HUES64 (cell line): ENCODE data around the gene FANCG. TPM values are rescaled to one million over a fixed set of nuclear protein-coding genes. Genes with fewer than 3 reads are reported as not detected.

Experiments used
- H3K27ac ChIP-seq: 2 replicates; pipeline ENCODE4 v1.7.0; 2013; ENCODE audit warnings: low read depth, low read length, inconsistent platforms
- H3K27me3 ChIP-seq: 2 replicates; pipeline ENCODE4 v1.6.1; 2013; ENCODE audit warnings: mild to moderate bottlenecking, low read length; ENCODE audit not compliant: insufficient read depth
- H3K36me3 ChIP-seq: 2 replicates; pipeline ENCODE4 v1.6.1; 2013; ENCODE audit warnings: mild to moderate bottlenecking, low read length; ENCODE audit not compliant: insufficient read depth
- H3K4me1 ChIP-seq: 2 replicates; pipeline ENCODE4 v1.6.1; 2013; ENCODE audit warnings: mild to moderate bottlenecking, low read length, moderate library complexity; ENCODE audit not compliant: insufficient read depth
- H3K4me3 ChIP-seq: 2 replicates; pipeline ENCODE4 v1.5.1; 2013; ENCODE audit warnings: mild to moderate bottlenecking, low read length, moderate library complexity
- H3K9ac ChIP-seq: 2 replicates; pipeline ENCODE4 v1.6.1; 2013; ENCODE audit warnings: mild to moderate bottlenecking, low read depth, low read length
- H3K9me3 ChIP-seq: 2 replicates; pipeline ENCODE4 v1.6.1; 2013; ENCODE audit warnings: low read depth, low read length; ENCODE audit not compliant: insufficient read depth
- WGBS: fragments of 150-250, 120-280 bp; methylation state at CpG from one replicate; pipeline ENCODE4 v1.1.7; 2013; ENCODE audit warnings: missing lambda C conversion rate; 5-methylcytosine and 5-hydroxymethylcytosine counted together
- polyA plus RNA-seq, 2 experiments: library from polyadenylated mRNA; stranded (reverse); fragments of 50-300 nt; gene quantifications; one replicate each; pipeline ENCODE4 v1.2.3, GENCODE V29; 2013

Gene FANCG
- 49.3 TPM for polyA plus RNA-seq (2013, experiment 1 of 2)
- polyA plus RNA-seq (2013, experiment 2 of 2), result 49.5 TPM

- H3K9me3 ChIP-seq, result no peaks in the 10 kb centered on the region
- WGBS, result under 1% methylated on average over 66 of the region's 67 CpGs
- peaks cover 6% of the 10 kb centered on the region; the same call in 1 of the 2 replicates for H3K4me1 ChIP-seq
Measured at GRCh38 chr9:35079426-35080341, at the start of gene FANCG. FANCG (minus strand) TSS chr9:35079942; CDS start chr9:35079524, 418 bp downstream.

GRCh38 chr9:35116898-35117551 is 37.3 kb upstream of the FANCG start:
- Histone ChIP-seq H3K4me3 (peak overlapping the region; percentile 75), H3K4me1 (peaks cover 25% of the 10 kb centered on the region), H3K27ac (no peak overlapping the region), H3K36me3 (no peaks in the 10 kb centered on the region), H3K9ac (peak overlapping the region; percentile 68), H3K9me3 (no peaks in the 10 kb centered on the region), H3K27me3 (no peaks in the 10 kb centered on the region)
- 12% methylated on average over 30 of the region's 30 CpGs for WGBS

More at GRCh38 chr9:35079426-35080341, at the start of gene FANCG:
- peak within 1 kb of the TSS; percentile 96 for H3K9ac ChIP-seq
- no peaks in the 10 kb centered on the region for H3K27me3 ChIP-seq
- H3K27ac ChIP-seq, result peak within 1 kb of the TSS; percentile 93
- peaks cover 34% of the 10 kb centered on the region for H3K36me3 ChIP-seq
- peak within 1 kb of the TSS; percentile 96 for H3K4me3 ChIP-seq

GRCh38 chr9:35116539-35116897 is 36.8 kb upstream of the FANCG start:
- no peaks in the 10 kb centered on the region for H3K9me3 ChIP-seq
- peak overlapping the region; percentile 21; the same call in 1 of the 2 replicates for H3K9ac ChIP-seq
- H3K4me3 ChIP-seq, result peak overlapping the region; percentile 75
- H3K36me3 ChIP-seq, result no peaks in the 10 kb centered on the region
- peaks cover 27% of the 10 kb centered on the region for H3K4me1 ChIP-seq
- no peak overlapping the region; the same call in 1 of the 2 replicates for H3K27ac ChIP-seq
- no peaks in the 10 kb centered on the region for H3K27me3 ChIP-seq
- WGBS, result 2% methylated on average over 12 of the region's 12 CpGs

DNA sequence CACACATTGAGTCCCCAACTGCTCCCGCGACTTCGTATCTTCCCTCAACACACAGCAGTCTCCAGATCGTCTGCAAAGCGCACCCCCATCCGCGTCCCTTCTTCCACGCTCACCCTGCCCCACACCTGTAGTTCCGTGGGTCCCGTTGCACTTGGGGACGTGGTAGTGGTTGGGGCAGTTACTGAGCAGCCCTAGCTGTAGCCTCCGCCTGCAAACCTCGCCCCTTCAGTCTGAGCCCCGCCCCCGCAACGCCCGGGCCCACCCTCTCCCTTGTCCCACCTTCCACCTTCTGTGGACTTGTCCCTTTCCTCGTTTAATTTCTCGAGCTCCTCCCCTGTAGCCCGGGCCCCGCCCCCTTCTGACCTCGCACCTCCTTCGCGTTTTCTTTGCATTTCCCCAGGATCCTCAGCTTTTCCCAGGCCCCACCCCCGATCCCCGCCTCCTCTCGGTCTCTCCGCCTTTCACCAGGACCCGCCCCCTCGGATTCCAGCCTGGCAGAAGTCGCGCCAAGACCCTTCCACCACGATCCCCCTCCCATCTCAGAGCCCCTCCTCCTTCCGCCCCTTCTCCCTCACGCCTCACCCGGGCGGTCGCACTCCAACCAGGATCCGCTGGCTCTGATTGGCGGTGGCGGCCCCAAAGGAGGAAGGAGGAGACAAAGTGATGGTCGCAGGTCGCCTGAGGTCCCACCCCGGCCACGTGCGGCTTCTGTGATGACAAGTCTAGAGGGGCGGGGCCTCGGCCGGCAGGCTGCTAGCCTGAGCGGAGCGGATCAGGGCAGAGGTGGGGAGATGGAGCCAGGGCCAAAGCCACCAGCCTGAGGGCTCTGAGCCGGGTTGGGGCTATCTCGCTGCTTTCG is 36.2 kb upstream of the FANCG start, which contains the start of gene ATOSB:
Gene ATOSB, minus strand, starts transcription at position 183 of the 859 bp plus-strand sequence. CDS start 7,588 bp downstream, outside the sequence.
- no peaks in the 10 kb centered on the region for H3K9me3 ChIP-seq
- peak within 1 kb of the TSS; percentile 83 for H3K27ac ChIP-seq
- no peaks in the 10 kb centered on the region for H3K27me3 ChIP-seq
- H3K4me1 ChIP-seq, result peaks cover 29% of the 10 kb centered on the region
- H3K4me3 ChIP-seq, result peak within 1 kb of the TSS; percentile 75
- H3K9ac ChIP-seq, result peak within 1 kb of the TSS; percentile 59
- WGBS, result under 1% methylated on average over 54 of the region's 54 CpGs
- no peaks in the 10 kb centered on the region for H3K36me3 ChIP-seq

DNA sequence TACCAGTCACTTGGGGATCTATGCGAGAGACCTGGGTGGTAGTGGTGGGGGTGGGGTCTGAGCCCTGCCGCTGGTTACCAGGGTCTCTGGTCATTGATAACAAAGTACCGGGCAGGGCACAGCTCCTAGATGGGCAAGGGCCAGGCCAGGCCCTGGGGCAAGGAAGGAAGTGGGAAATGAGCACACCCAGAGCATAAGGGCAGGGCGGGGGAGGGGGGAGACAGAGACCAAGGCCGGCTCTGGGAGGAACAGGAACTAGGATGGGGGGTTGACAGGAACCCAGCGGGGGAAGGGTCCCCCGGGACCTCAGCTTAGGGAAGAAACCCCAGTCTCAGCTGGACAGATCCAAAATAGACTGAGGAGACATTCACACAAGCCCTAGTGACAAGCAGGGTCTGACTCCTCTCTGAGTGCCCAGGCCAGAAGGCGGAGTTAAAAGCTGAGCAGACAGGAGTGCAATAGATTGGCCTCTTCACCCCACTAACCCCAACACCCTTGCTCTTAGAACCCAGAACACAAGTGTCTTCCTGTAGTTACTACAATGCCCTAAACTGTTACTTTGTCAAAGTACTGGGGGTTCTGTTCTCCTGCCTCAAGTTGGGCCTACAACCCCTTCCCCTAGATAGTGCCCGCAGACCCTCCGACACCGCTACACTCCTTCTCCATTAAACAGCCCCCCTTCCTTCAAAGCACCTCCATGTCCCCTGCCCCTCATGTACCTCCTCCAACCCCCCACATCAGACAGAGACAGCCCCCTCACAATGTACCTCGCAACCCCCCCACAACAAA is 35.3 kb upstream of the FANCG start:
- no peaks in the 10 kb centered on the region for H3K9me3 ChIP-seq
- H3K4me3 ChIP-seq, result peak overlapping the region; percentile 75
- WGBS, result 19% methylated on average over 12 of the region's 12 CpGs
- H3K27me3 ChIP-seq, result no peaks in the 10 kb centered on the region
- H3K9ac ChIP-seq, result peak overlapping the region; percentile 59; the same call in 1 of the 2 replicates
- peaks cover 36% of the 10 kb centered on the region for H3K4me1 ChIP-seq
- H3K36me3 ChIP-seq, result no peaks in the 10 kb centered on the region
- H3K27ac ChIP-seq, result peak overlapping the region; percentile 83

DNA sequence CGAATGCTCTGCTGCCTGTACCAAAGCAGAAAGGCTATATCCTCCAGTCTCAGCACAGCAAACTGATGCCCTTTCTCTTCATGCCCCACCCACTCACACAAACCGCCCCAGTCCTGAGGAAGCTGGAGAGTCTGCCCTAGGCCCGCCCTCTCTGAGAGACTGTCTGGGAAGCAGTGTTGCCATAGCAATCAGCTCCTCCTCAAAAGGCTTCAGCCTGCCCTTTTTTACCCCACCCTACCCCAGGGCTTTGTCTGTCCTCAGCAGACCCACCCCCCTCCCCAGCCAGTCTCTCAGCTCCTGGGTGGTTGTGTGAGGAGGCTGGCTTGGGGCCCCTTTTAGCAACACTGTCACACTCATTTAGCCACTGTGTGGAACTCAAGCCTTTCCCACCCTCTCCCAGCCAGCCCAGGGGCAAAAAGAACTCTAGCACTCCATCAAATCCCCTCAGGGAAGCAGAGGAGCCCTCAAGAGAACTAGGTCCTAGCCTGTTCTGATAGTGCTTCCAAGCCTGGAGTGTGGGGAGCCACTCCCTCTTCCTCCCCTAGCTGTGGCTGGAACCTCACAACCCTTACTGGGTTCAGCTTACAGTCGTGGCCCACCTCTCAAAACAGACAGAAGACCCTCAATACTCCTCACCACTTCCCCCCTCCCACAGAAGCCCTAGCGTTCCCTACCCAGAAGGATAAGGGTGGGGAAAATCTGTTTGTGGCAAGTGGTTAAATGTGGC is 34.5 kb upstream of the FANCG start:
- Histone ChIP-seq H3K27ac (peak overlapping the region; percentile 83), H3K27me3 (no peaks in the 10 kb centered on the region), H3K9ac (peak overlapping the region; percentile 59)

GRCh38 chr9:35112257-35113020 is 32.7 kb upstream of the FANCG start:
- Histone ChIP-seq H3K9ac (no peak overlapping the region), H3K9me3 (no peaks in the 10 kb centered on the region), H3K27me3 (no peaks in the 10 kb centered on the region), H3K36me3 (no peaks in the 10 kb centered on the region; the same call in 1 of the 2 replicates), H3K4me3 (peak overlapping the region; percentile 37), H3K4me1 (peaks cover 35% of the 10 kb centered on the region), H3K27ac (peak overlapping the region; percentile 9; the same call in 1 of the 2 replicates)
- 79% methylated on average over 3 of the region's 3 CpGs for WGBS

More for the DNA sequence above, 34.5 kb upstream of the FANCG start:
- Histone ChIP-seq H3K9me3 (no peaks in the 10 kb centered on the region), H3K4me3 (peak overlapping the region; percentile 75), H3K36me3 (no peaks in the 10 kb centered on the region), H3K4me1 (peaks cover 36% of the 10 kb centered on the region)
- WGBS, result 0% methylated on average over 4 of the region's 5 CpGs

DNA sequence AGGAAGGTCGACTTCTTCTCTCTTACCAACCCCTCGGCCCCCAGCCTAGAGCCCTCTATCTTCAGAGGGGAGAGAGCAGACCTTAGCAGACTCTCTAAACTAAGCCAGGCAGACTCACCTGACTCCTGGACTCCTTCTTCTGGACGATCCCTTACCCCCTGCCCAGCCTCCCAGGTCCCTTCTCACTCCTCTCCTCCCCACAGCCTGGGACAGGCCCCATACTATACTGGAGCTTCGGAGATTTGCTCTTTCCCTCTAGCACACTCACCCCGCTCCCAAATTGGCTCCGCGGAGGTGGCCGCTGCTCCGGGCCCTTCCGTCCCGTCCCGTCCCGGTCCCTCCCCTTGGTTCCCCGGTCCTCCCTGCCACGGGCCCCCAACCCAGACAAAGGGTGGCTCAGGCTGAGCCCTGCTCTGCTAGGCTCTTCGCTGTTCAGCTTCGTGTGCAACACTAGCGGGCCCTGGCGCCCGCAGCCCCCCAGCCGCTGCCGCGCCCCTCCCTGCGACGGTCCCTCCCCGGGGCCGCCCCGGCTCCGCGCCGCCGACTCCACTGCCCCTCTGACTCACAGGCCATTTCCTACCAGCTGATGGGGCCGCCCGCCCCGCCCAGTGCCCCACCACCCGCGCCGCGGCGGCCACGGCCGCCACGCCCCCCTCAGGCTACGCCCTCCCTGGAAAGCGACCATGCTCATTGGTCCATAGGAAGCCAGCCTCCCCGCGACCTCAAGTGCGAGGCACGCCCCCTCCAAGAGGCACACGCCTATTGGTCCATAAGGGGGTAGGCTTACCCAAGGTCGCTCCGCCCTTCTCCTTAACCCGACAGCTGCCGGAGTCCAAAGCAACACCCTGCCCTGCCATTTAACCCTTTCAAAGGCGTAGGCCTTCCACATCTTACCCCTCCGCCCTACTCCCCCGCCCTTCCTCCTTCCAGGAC is 31.5 kb upstream of the FANCG start:
- H3K27ac ChIP-seq, result peak overlapping the region; percentile 6; the same call in 1 of the 2 replicates
- no peaks in the 10 kb centered on the region for H3K27me3 ChIP-seq
- H3K36me3 ChIP-seq, result peaks cover 6% of the 10 kb centered on the region; the same call in 1 of the 2 replicates
- peak overlapping the region; percentile 57 for H3K9ac ChIP-seq
- H3K4me3 ChIP-seq, result peak overlapping the region; percentile 86
- H3K9me3 ChIP-seq, result no peaks in the 10 kb centered on the region
- WGBS, result under 1% methylated on average over 56 of the region's 57 CpGs
- H3K4me1 ChIP-seq, result peaks cover 32% of the 10 kb centered on the region
